ENCODE results near the gene HAPSTR1. TPM values are rescaled to one million over a fixed set of nuclear protein-coding genes. Genes with fewer than 3 reads are reported as not detected.

The HAPSTR1 gene
- total and polyA plus RNA-seq, 2 of the 13 experiments (the other 11 are each of a cell fraction or from before 2014, with no cell fraction given) = 25.2 to 83.2 TPM

- POLR2A ChIA-PET = no interaction called here
These were observed 45.2 kb downstream of the HAPSTR1 start for GRCh38 chr16:9136596-9136995.

More at GRCh38 chr16:9136596-9136995, 45.2 kb downstream of the HAPSTR1 start:
- Histone ChIP-seq H3K79me2 (ENCODE audit: insufficient read depth, low read length) (no peaks in the 10 kb centered on the region), H3K4me3 (replicated peaks in 1 of 3; ENCODE audit: insufficient read depth in 1 of 3, low read depth in 2 of 3, low read length in 3 of 3) (no peak overlapping the region), H2AFZ (ENCODE audit: low read length) (no peak overlapping the region), H3K4me2 (ENCODE audit: low read depth, low read length) (no peak overlapping the region), H3K36me3 (replicated peaks in 1 of 2; ENCODE audit: control insufficient read depth in 1 of 2, insufficient read depth in 2 of 2, low read length in 2 of 2) (no peaks in the 10 kb centered on the region), H3K27ac (ENCODE audit: extremely low read length, insufficient read depth, low read length) (no peak overlapping the region), H3K27me3 (ENCODE audit: control insufficient read depth in 1 of 2, insufficient read depth in 2 of 2, low read length in 2 of 2) (peaks cover 6 to 11% of the 10 kb centered on the region in 2 experiments; a peak in 3 of 5 replicates), H3K9ac (ENCODE audit: insufficient read depth, low read depth, low read length) (no peak overlapping the region), H3K9me3 (ENCODE audit: low read length) (no peaks in the 10 kb centered on the region), H4K20me1 (ENCODE audit: insufficient read depth, low read length) (no peaks in the 10 kb centered on the region), H3K4me1 (ENCODE audit: insufficient read depth, low read length) (peaks cover 28% of the 10 kb centered on the region)
- intact Hi-C loops (cut with micrococcal nuclease; ENCODE audit: unreplicated experiment) = loop anchor here (5.0 to 10.0 kb wide), 4 partner anchors 202 to 562 kb away; no protein-coding TSS in a partner anchor
- ATAC-seq = no peak
- CTCF ChIA-PET (ENCODE audit: low intra/inter-chr PET ratio, low total read pairs) = no interaction called here
- DNase-seq (ENCODE audit: low spot score) = no peak
- no peak for FAIRE-seq
- WGBS (ENCODE audit: low lambda C conversion rate) = 62% methylated on average over 12 of the region's 13 CpGs
- TF ChIP-seq ZNF230 (CRISPR knock-in tag; IDR thresholded peaks at IDR 0.05) = no peak
- TF ChIP-seq AGO2 (optimal IDR thresholded peaks at IDR 0.05; ENCODE audit: low read depth, low read length) = no peak
- TF ChIP-seq GPN1 (CRISPR knock-in tag; IDR thresholded peaks at IDR 0.05; ENCODE audit: borderline replicate concordance) = no peak
- TF ChIP-seq NR2F1 (CRISPR knock-in tag; IDR thresholded peaks at IDR 0.05) = no peak
- no peak for TF ChIP-seq HDAC6 (IDR thresholded peaks at IDR 0.05; ENCODE audit: low read depth, low read length)
- no peak for TF ChIP-seq CREB3 (CRISPR knock-in tag; IDR thresholded peaks at IDR 0.05)
- no peak for TF ChIP-seq HNF1A (IDR thresholded peaks at IDR 0.05; ENCODE audit: low read depth)
- TF ChIP-seq HNF1A (CRISPR knock-in tag; IDR thresholded peaks at IDR 0.05; ENCODE audit: borderline replicate concordance) = no peak
- no peak for TF ChIP-seq ZNF720 (CRISPR knock-in tag; IDR thresholded peaks at IDR 0.05)
- no peak for TF ChIP-seq NCOA5 (CRISPR knock-in tag; IDR thresholded peaks at IDR 0.05)
- no peak for TF ChIP-seq TEAD3 (CRISPR knock-in tag; optimal IDR thresholded peaks at IDR 0.05; ENCODE audit: borderline replicate concordance)
- TF ChIP-seq ELF1 (CRISPR knock-in tag; IDR thresholded peaks at IDR 0.05) = no peak
- TF ChIP-seq KLF15 (CRISPR knock-in tag; IDR thresholded peaks at IDR 0.05; ENCODE audit: borderline replicate concordance) = no peak
- no peak for TF ChIP-seq TBL1XR1 (IDR thresholded peaks at IDR 0.05; ENCODE audit: borderline replicate concordance, low read length, partially characterized antibody)
- TF ChIP-seq MYC (CRISPR knock-in tag; IDR thresholded peaks at IDR 0.05; ENCODE audit: borderline replicate concordance) = no peak
- TF ChIP-seq PLRG1 (conservative IDR thresholded peaks at IDR 0.05) = no peak
- in situ Hi-C loops (cut with HindIII; ENCODE audit: extremely low pct_ligation_motif_present, low pct_unique_long_range_greater_than_20kb) = no loop called here
- no TSS peak for BruUV-seq (replicated peaks)
